ENCODE measurements around the gene HOXA3. TPM values are rescaled to one million over a fixed set of nuclear protein-coding genes. Genes with fewer than 3 reads are reported as not detected.
A peak's percentile ranks its signal among the peaks of the same experiment; 100 is the strongest.

HOXA3 gene
- polyA plus RNA-seq, 6 donors from 2014 or later, result not detected

DNA sequence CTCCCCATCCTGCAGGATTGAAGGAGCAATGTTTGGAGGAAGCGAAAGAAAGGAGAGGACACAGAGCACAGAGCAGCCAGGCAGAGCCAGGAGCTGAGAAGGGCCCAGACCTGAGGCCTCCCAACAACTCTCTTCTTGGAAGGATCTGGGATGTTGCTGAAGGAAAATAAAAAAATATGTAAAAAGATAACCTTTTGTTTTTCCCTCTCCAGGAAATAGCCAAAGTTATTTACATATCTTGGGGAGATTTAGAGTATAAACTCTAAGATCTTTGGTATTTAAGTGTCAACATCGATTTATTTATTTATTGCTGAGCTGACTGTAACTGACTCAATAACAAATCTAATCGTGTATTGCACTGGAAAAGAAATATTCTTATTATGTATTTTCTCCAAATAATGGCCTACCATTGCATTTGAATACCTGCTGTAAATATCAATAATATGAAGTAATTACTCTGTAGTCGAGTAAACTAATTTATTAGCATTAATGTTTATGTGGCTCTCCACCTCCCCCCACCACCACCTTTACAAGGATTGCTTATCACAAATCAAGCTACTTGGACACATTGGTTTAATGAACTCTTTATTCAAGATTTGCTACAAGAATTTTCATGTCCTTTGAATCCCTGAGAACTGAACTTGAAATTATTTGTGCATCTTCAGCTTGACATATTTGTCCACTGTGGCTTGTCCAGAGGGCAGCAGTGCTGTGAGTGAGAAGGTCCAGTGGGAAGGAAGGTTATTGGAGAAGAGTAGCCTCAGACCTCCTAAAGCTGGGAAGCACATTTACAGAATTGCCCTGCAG, 34.5 kb upstream of the HOXA3 start:
- peaks cover 0 to 8% of the 10 kb centered on the region in 2 donors for H3K36me3 Mint-ChIP-seq
- peak overlapping the region in 5 of 8 donors; percentile 17 to 78 (median 35) for H3K4me3 Mint-ChIP-seq
- peaks cover 0 to 32% (median 9%) of the 10 kb centered on the region in 7 donors for H3K9me3 Mint-ChIP-seq
- peaks cover 71 to 87% (median 84%) of the 10 kb centered on the region in 3 donors for H3K27me3 Mint-ChIP-seq
- H3K27ac Mint-ChIP-seq, result peak overlapping the region in 3 of 6 donors; percentile 66 to 84 (median 69)
- ATAC-seq (ENCODE audit: low read depth in 2 of 2) (no peak), DNase-seq (no peak)
- H3K4me1 Mint-ChIP-seq, result peaks cover 41 to 55% (median 51%) of the 10 kb centered on the region in 3 donors

DNA sequence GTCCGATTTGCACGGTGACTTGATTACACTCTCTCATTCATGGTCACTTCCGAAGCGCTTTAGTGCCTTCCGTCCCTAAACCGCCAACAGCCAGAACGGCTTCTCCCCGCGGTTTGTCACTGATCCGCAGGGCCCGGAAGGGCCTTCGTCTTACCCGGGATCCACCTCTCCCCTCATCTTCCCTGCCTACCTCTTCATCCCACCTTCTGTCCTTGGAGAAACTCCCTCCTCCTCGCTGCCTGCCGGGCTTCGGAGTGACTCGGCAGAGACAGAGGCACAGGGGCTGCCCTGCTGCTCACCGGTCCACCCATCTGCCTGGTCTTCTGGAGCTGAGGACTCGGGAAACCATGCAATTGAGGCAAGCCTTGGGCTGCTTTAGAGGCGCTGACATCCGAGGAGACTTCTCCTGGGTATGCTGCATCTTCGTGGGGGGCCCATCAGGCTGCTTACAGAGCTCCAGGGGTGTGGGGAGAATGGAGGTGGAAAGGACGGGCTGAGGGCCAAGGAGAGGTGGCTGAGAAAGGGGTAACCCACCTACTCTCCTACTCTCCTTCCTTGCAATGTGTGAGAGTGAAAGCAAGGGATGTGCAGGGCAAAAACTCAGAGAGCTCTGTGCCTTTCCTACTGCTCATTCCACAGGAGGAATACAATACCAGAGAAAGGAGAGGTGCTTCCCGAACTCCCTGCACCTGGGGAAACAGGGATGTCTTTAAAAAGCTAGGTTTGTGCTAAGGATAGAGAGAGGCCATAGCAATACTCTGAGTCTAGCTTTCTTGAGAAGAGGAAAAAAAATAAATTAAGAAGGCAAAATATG, 33.7 kb upstream of the HOXA3 start:
- Mint-ChIP-seq H3K27ac (peak overlapping the region in 4 of 6 donors; percentile 84 to 97 (median 94)), H3K9me3 (peaks cover 0 to 32% (median 9%) of the 10 kb centered on the region in 7 donors), H3K27me3 (peaks cover 72 to 84% (median 83%) of the 10 kb centered on the region in 3 donors), H3K4me1 (peaks cover 38 to 54% (median 51%) of the 10 kb centered on the region in 3 donors), H3K36me3 (peaks cover 0 to 8% of the 10 kb centered on the region in 2 donors), H3K4me3 (peak overlapping the region; percentile 23 to 89 (median 76))
- DNase-seq (no peak), ATAC-seq (ENCODE audit: low read depth in 2 of 2) (no peak)

DNA sequence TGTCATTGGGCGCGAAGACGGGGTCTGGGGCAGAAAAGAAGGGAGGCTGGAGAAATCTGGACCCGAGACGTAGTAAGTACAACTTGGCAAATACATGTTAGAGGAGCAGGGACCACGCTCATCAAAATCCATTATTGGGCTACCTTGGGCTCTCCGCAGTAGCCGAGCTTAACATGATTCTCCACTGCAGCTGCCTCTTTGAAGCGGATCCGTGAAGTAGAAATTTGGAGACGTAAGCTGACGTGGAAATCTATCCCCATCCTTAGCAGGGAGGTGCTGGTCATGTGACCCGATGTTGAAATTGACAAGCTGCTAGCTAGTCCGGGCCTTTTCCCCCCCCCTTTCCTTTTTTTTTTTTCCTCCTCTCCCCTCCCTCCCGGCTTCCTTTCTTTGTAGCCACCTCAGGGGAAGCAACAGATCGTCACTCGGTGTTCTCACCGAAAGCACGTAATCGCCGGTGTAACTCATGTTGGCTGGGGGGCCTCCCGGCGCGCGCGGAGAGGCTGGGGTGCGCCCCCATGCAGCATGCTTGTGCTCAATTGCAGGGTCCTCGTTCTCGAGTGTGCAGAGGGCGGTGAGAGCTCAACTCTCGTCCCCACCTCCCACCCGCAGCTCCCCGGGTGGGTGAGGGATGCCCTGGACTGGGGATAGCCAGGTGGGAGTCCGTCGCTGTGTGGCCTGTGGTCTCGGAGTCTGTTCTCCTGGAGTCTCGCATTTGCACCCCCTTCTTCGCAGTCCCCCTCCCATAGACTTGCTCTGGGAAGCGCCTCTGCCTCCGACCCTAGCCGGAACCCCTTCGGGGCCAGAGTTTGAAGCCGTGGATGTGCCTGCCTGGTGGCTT, 32.9 kb upstream of the HOXA3 start, which contains the start of gene HOXA11:
Gene HOXA11 (minus strand): TSS at position 220 of the 841 bp plus-strand sequence. CDS start 88 bp downstream, at position 132.
- Mint-ChIP-seq H3K36me3 (peaks cover 0 to 8% of the 10 kb centered on the region in 2 donors), H3K9me3 (peaks cover 0 to 29% (median 9%) of the 10 kb centered on the region in 7 donors), H3K27ac (peak within 1 kb of the TSS in 5 of 6 donors; percentile 47 to 97 (median 94)), H3K4me1 (peaks cover 39 to 56% (median 51%) of the 10 kb centered on the region in 3 donors), H3K4me3 (peak within 1 kb of the TSS; percentile 62 to 89 (median 81)), H3K27me3 (peaks cover 69 to 83% (median 83%) of the 10 kb centered on the region in 3 donors)
- ATAC-seq (ENCODE audit: low read depth in 2 of 2) (no peak), DNase-seq (no peak)

- Mint-ChIP-seq H3K27me3 (peaks cover 69 to 83% (median 83%) of the 10 kb centered on the region in 3 donors), H3K4me1 (peaks cover 36 to 54% (median 49%) of the 10 kb centered on the region in 3 donors), H3K36me3 (peaks cover 0 to 8% of the 10 kb centered on the region in 2 donors), H3K4me3 (peak overlapping the region; percentile 62 to 89 (median 81)), H3K9me3 (peaks cover 0 to 26% (median 5%) of the 10 kb centered on the region in 7 donors), H3K27ac (peak overlapping the region in 4 of 6 donors; percentile 84 to 97 (median 94))
- DNase-seq (no peak), ATAC-seq (ENCODE audit: low read depth in 2 of 2) (no peak)
These were observed 32.1 kb upstream of the HOXA3 start for GRCh38 chr7:27184337-27185012.

DNA sequence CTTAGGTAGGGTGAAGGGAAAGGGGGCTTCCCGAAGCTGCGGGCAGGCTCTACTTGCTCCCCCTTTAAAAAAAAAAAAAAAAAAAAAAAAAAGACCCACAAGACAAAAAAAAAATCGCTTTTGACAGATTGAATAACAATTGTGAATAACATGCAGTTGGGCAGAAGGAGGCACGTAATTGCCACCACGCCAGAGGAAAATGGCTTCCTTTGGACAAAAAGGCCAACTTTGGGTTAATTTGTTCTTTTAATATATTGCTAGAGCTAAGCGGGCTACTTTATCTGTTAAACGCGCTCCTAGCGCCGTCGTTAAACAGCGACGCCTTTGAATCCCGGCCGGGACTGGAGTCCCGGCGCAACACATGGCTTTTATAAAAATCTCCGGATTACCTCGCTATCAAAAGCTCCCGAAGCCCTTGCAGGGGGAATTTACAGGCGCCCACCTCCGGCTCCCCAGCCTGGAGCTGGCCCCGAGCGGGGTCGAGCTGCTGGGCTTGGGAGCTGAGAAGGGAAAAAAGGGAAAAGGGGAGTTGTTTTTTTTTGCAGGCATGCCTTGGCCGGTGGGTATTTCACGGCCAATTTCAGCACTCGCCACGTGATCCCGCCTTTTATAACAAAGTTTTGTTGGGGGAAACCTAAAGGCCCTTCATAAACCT, 31.4 kb upstream of the HOXA3 start:
- ATAC-seq (ENCODE audit: low read depth in 2 of 2) (no peak), DNase-seq (no peak)
- H3K4me3 Mint-ChIP-seq, result peak overlapping the region; percentile 42 to 85 (median 72)
- peaks cover 35 to 53% (median 42%) of the 10 kb centered on the region in 3 donors for H3K4me1 Mint-ChIP-seq
- H3K9me3 Mint-ChIP-seq, result peaks cover 0 to 31% (median 8%) of the 10 kb centered on the region in 7 donors
- H3K27me3 Mint-ChIP-seq, result peaks cover 73 to 83% (median 81%) of the 10 kb centered on the region in 3 donors
- H3K36me3 Mint-ChIP-seq, result peaks cover 0 to 8% of the 10 kb centered on the region in 2 donors
- peak overlapping the region in 4 of 6 donors; percentile 72 to 93 (median 84) for H3K27ac Mint-ChIP-seq

- peaks cover 27 to 46% (median 35%) of the 10 kb centered on the region in 3 donors for H3K4me1 Mint-ChIP-seq
- H3K27ac Mint-ChIP-seq, result peak overlapping the region in 4 of 6 donors; percentile 65 to 93 (median 78)
- ATAC-seq (ENCODE audit: low read depth in 2 of 2) (no peak), DNase-seq (no peak)
- peaks cover 0 to 24% (median 8%) of the 10 kb centered on the region in 7 donors for H3K9me3 Mint-ChIP-seq
- H3K4me3 Mint-ChIP-seq, result peak overlapping the region in 6 of 8 donors; percentile 6 to 85 (median 68)
- H3K27me3 Mint-ChIP-seq, result peaks cover 72 to 83% (median 77%) of the 10 kb centered on the region in 3 donors
- peaks cover 0 to 8% of the 10 kb centered on the region in 2 donors for H3K36me3 Mint-ChIP-seq
These were observed 30.7 kb upstream of the HOXA3 start for GRCh38 chr7:27182861-27183681.

DNA sequence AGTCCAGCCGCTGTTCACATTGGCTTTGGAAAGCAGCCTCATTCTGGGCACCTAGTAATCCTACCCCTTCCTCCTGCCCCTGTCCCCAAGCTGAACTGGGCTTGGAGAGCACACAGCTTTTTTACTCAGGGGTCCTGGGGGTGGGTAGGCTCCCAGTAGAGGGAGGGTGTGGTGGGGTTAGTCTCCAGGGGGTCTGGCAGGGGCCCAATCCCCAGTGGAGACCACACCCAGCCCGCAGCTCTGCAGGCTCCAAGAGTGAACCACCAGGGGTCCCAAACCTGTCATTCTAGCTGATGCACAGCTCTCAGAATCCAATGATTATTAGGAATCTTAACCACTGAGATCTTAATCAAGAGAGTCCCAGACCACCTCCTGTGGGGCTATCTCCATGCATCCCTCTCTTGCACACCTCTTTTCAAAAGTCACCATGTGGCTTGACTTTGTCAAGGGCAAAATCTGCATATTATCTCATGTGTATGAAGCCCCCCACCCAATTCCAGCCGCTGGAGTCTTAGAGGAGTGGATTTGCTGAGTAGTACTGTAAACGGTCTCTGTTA, 30.0 kb upstream of the HOXA3 start:
- H3K9me3 Mint-ChIP-seq, result peaks cover 0 to 24% (median 8%) of the 10 kb centered on the region in 7 donors
- peak overlapping the region in 4 of 8 donors; percentile 6 to 56 (median 26) for H3K4me3 Mint-ChIP-seq
- peak overlapping the region in 2 of 6 donors; percentile 65 to 86 for H3K27ac Mint-ChIP-seq
- peaks cover 73 to 83% (median 77%) of the 10 kb centered on the region in 3 donors for H3K27me3 Mint-ChIP-seq
- no peak for DNase-seq
- peaks cover 0 to 8% of the 10 kb centered on the region in 2 donors for H3K36me3 Mint-ChIP-seq
- peaks cover 24 to 40% (median 29%) of the 10 kb centered on the region in 3 donors for H3K4me1 Mint-ChIP-seq
- ATAC-seq (ENCODE audit: low read depth in 2 of 2), result no peak

- H3K27ac Mint-ChIP-seq, result no peak overlapping the region
- no peak for DNase-seq
- H3K36me3 Mint-ChIP-seq, result peaks cover 0 to 8% of the 10 kb centered on the region in 2 donors
- H3K4me3 Mint-ChIP-seq, result peak overlapping the region in 1 of 8 donors; percentile 18
- no peak for ATAC-seq (ENCODE audit: low read depth in 2 of 2)
- peaks cover 0 to 19% (median 8%) of the 10 kb centered on the region in 7 donors for H3K9me3 Mint-ChIP-seq
- peaks cover 73 to 84% (median 75%) of the 10 kb centered on the region in 3 donors for H3K27me3 Mint-ChIP-seq
- peaks cover 24 to 36% (median 29%) of the 10 kb centered on the region in 3 donors for H3K4me1 Mint-ChIP-seq
These were observed 29.5 kb upstream of the HOXA3 start for GRCh38 chr7:27181795-27182275.

DNA sequence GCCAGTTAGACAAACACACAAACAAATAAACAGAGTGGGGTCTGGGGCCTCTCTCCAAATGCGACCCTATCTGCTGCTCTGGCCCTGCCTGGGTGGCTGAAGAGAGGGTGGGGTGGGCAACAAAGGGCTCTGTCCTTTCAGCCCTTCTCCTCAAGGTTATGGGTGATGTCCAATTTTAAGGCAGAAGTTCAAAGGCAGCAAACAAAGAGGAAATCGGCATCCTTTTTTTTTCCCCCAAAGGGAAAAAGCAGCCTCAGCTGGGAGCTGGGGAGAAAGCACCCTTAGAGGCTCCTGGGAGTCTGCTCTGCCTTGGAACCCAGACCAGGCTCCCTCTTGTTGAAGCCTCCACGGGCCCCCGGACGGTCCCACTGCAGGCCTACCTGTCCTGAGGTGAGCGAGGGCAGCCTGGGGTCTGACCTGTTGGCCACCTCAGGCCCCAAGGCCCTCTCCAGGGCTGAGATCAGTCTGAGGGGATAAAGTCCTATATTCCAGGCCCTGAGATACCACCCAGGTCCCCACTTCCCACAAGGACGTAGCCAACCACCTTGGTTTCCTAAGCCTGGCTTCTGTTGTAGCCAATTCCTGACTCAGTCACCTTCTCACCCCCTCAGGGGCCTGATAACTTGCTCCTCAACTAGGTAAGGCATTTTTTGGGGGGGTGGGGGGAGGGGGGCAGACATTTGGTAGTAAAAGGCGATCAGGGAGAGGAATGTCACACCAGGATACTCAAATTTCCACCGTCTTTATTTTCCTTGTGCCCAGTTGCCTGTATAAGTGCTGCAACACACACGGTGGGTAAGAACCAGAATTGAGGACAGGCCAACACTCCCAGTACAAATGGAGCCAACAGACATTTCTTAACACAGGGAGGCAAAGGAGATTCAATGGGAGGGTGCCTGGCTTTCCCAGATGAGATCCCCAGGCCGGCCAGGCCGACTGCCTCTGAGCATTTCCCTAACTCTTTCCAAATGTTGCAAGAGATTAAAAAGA, 28.3 kb upstream of the HOXA3 start:
- peak overlapping the region in 2 of 8 donors; percentile 18 to 29 for H3K4me3 Mint-ChIP-seq
- peaks cover 16 to 31% (median 23%) of the 10 kb centered on the region in 3 donors for H3K4me1 Mint-ChIP-seq
- peaks cover 0 to 2% of the 10 kb centered on the region in 2 donors for H3K36me3 Mint-ChIP-seq
- no peak for ATAC-seq (ENCODE audit: low read depth in 2 of 2)
- DNase-seq, result no peak
- H3K27me3 Mint-ChIP-seq, result peaks cover 72 to 85% (median 76%) of the 10 kb centered on the region in 3 donors
- H3K27ac Mint-ChIP-seq, result peak overlapping the region in 2 of 6 donors; percentile 58 to 90
- peaks cover 0 to 12% (median 6%) of the 10 kb centered on the region in 7 donors for H3K9me3 Mint-ChIP-seq

Data from naive B cell (primary cell).